ENCODE data around the gene PPFIA1. TPM values are rescaled to one million over a fixed set of nuclear protein-coding genes. Genes with fewer than 3 reads are reported as not detected.

The PPFIA1 gene
- total RNA-seq, 2 experiments from 2014 or later = 29.5 to 30.9 TPM

GRCh38 chr11:70433038-70433437 lies 162.5 kb downstream of the PPFIA1 start:
- peaks cover 8% of the 10 kb centered on the region for H3K27me3 Mint-ChIP-seq
- no peak overlapping the region for H3K4me3 Mint-ChIP-seq
- H3K27ac Mint-ChIP-seq = no peak overlapping the region
- H3K9me3 Mint-ChIP-seq = no peaks in the 10 kb centered on the region
- no peak for DNase-seq
- H3K4me1 Mint-ChIP-seq = no peaks in the 10 kb centered on the region
- H3K36me3 Mint-ChIP-seq = peaks cover 3% of the 10 kb centered on the region

GRCh38 chr11:70433526-70433925 lies 163.0 kb downstream of the PPFIA1 start:
- DNase-seq = no peak
- Mint-ChIP-seq H3K27me3 (peaks cover 8% of the 10 kb centered on the region), H3K36me3 (peaks cover 3% of the 10 kb centered on the region), H3K4me3 (no peak overlapping the region), H3K4me1 (no peaks in the 10 kb centered on the region), H3K27ac (no peak overlapping the region), H3K9me3 (no peaks in the 10 kb centered on the region)

Other genes with a start within 250 kb of the PPFIA1 start
- not detected for gene ANO1, start 192.4 kb upstream of the PPFIA1 start, total RNA-seq
- gene FADD, start 67.4 kb upstream of the PPFIA1 start, total RNA-seq = 10 to 100 TPM; 31.5 to 32.7 TPM
- gene CTTN, start 127.8 kb downstream of the PPFIA1 start, total RNA-seq = 10 to 100 TPM; 10.5 to 11.3 TPM